NCI-H146 (cell line): ENCODE data around the gene FAM50B.
A peak's percentile ranks its signal among the peaks of the same experiment; 100 is the strongest.

Experiments
- DNase-seq: peaks from one replicate; lab custom pipeline; 2025; lab: John Stamatoyannopoulos, UW

FAM50B gene

GRCh38 chr6:3872370-3872854 lies 23.2 kb downstream of the FAM50B start:
- DNase-seq: no peak

GRCh38 chr6:3873051-3873450 lies 23.9 kb downstream of the FAM50B start:
- no peak for DNase-seq

- DNase-seq: no peak
Measured at GRCh38 chr6:3874069-3874468, 24.9 kb downstream of the FAM50B start.

- no peak for DNase-seq
Measured at GRCh38 chr6:3875486-3875885, 26.3 kb downstream of the FAM50B start.

GRCh38 chr6:3876101-3876500 lies 26.9 kb downstream of the FAM50B start:
- no peak for DNase-seq

GRCh38 chr6:3876866-3877265 lies 27.7 kb downstream of the FAM50B start:
- no peak for DNase-seq

- DNase-seq: no peak
Measured at GRCh38 chr6:3878048-3878666, 29.0 kb downstream of the FAM50B start.

GRCh38 chr6:3879194-3879952 lies 30.2 kb downstream of the FAM50B start:
- DNase-seq: no peak

- no peak for DNase-seq
Measured at GRCh38 chr6:3881711-3882421, 32.7 kb downstream of the FAM50B start.

- DNase-seq: no peak
Measured at GRCh38 chr6:3882431-3882830, 33.3 kb downstream of the FAM50B start.

- DNase-seq: no peak
Measured at GRCh38 chr6:3882866-3883265, 33.7 kb downstream of the FAM50B start.

GRCh38 chr6:3884007-3884745 lies 35.0 kb downstream of the FAM50B start:
- DNase-seq: peak; percentile 43

- peak; percentile 11 for DNase-seq
Measured at GRCh38 chr6:3885262-3886036, 36.3 kb downstream of the FAM50B start.

- no peak for DNase-seq
Measured at GRCh38 chr6:3887150-3887700, 38.1 kb downstream of the FAM50B start.

GRCh38 chr6:3888153-3888957 lies 39.2 kb downstream of the FAM50B start:
- DNase-seq: no peak

- DNase-seq: no peak
Measured at GRCh38 chr6:3890047-3890446, 40.9 kb downstream of the FAM50B start.

GRCh38 chr6:3891883-3892282 lies 42.7 kb downstream of the FAM50B start:
- DNase-seq: no peak

GRCh38 chr6:3892603-3893002 lies 43.4 kb downstream of the FAM50B start:
- DNase-seq: no peak

GRCh38 chr6:3893487-3893886 lies 44.3 kb downstream of the FAM50B start:
- DNase-seq: no peak

GRCh38 chr6:3893917-3894316 lies 44.7 kb downstream of the FAM50B start:
- no peak for DNase-seq
